MM.1S (cell line): ENCODE data around the gene RAB5IF.

ENCODE experiments used
- DNase-seq: peaks from one replicate; pipeline ENCODE4 v3.0.0-alpha.2; 2015
- H2AFZ ChIP-seq: fragments of 300-600 bp; sonication (generic); 2 replicates; pipeline ENCODE4 v1.6.0; 2016; ENCODE audit warnings: antibody characterized with exemption, low read length
- H3F3A ChIP-seq: fragments of 300-600 bp; sonication (generic); 2 replicates; pipeline ENCODE4 v1.6.1; 2016; ENCODE audit warnings: mild to moderate bottlenecking, antibody characterized with exemption, low read length, moderate library complexity, mixed read lengths; ENCODE audit not compliant: insufficient read depth
- H3K27ac ChIP-seq: fragments of 300-600 bp; sonication (generic); 2 replicates; pipeline ENCODE4 v1.5.1; 2016; ENCODE audit warnings: mild to moderate bottlenecking, low read length
- H3K27me3 ChIP-seq: fragments of 300-600 bp; sonication (generic); replicated peaks from 2 replicates; pipeline ENCODE4 v1.6.0; 2016; ENCODE audit warnings: low read length; ENCODE audit not compliant: insufficient read depth
- H3K36me3 ChIP-seq: fragments of 300-600 bp; sonication (generic); replicated peaks from 2 replicates; pipeline ENCODE4 v1.6.1; 2016; ENCODE audit warnings: mild to moderate bottlenecking, low read length, mixed read lengths; ENCODE audit not compliant: insufficient read depth
- H3K4me1 ChIP-seq: fragments of 300-600 bp; sonication (generic); 2 replicates; pipeline ENCODE4 v1.6.1; 2016; ENCODE audit warnings: low read length, mixed read lengths
- H3K4me2 ChIP-seq: fragments of 300-600 bp; sonication (generic); 2 replicates; pipeline ENCODE4 v1.6.0; 2016; ENCODE audit warnings: low read depth, low read length
- H3K4me3 ChIP-seq: fragments of 300-600 bp; sonication (generic); 2 replicates; pipeline ENCODE4 v1.5.1; 2016; ENCODE audit warnings: low read length, mixed read lengths
- H3K79me2 ChIP-seq: fragments of 300-600 bp; sonication (generic); 2 replicates; pipeline ENCODE4 v1.6.1; 2016; ENCODE audit warnings: mixed run types, low read length, mixed read lengths
- H3K9ac ChIP-seq: fragments of 300-600 bp; sonication (generic); 2 replicates; pipeline ENCODE4 v1.6.1; 2016; ENCODE audit warnings: low read length, mixed read lengths
- H3K9me2 ChIP-seq: fragments of 300-600 bp; sonication (generic); replicated peaks from 2 replicates; pipeline ENCODE4 v1.6.1; 2016; ENCODE audit warnings: mild to moderate bottlenecking, low read length, mixed read lengths; ENCODE audit not compliant: insufficient read depth
- H3K9me3 ChIP-seq: fragments of 300-600 bp; sonication (generic); replicated peaks from 2 replicates; pipeline ENCODE4 v1.6.1; 2016; ENCODE audit warnings: mild to moderate bottlenecking, low read length, mixed read lengths; ENCODE audit not compliant: insufficient read depth
- H4K20me1 ChIP-seq: fragments of 300-600 bp; sonication (generic); 2 replicates; pipeline ENCODE4 v1.6.1; 2016; ENCODE audit warnings: mild to moderate bottlenecking, low read length, moderate library complexity, mixed read lengths; ENCODE audit not compliant: insufficient read depth
- EZH2 ChIP-seq: fragments of 300-600 bp; sonication (generic); optimal IDR thresholded peaks from 2 replicates; pipeline ENCODE3; 2017; ENCODE audit warnings: low read depth, mild to moderate bottlenecking, antibody characterized with exemption, low read length, mixed read lengths
- EZH2phosphoT487 ChIP-seq: fragments of 300-600 bp; sonication (generic); IDR thresholded peaks from 2 replicates; pipeline ENCODE4 v1.6.1; 2018; ENCODE audit warnings: antibody characterized with exemption, low read length
- TF ChIP-seq, protein P1 (sequence below): fragments of 300-600 bp; sonication (generic); IDR thresholded peaks from 2 replicates; pipeline ENCODE4 v1.5.1; 2016; ENCODE audit warnings: antibody characterized with exemption, low read length, mixed read lengths

The RAB5IF gene

DNA sequence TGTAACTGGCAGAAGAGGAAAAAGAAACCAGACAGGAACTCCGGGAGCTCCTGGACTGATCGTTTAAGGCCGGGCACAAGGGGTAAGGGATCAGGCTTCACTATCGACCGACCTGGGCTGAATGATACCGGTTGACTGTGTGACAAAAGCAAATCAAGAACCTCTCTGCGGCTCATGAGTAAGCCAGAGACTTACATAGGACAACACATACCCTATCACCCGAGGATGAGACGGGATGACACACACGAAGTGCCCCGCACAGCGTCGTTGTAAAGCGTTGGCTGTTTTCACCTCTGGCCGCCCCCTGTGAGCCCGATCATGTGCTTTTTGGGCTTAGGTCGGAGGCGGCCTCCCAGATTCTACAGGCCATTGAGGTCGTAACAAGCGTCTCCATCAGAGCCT is 32.9 kb upstream of the RAB5IF start:
- no peak for DNase-seq
- Histone ChIP-seq H3K4me1 (0 out of 2 replicates have a peak, but pooled peaks cover 9% of the 10 kb centered on the region), H3K79me2 (peaks cover 36% of the 10 kb centered on the region), H3K9ac (peak overlapping the region; percentile 10; the same call in 1 of the 2 replicates), H3K36me3 (no peaks in the 10 kb centered on the region), H3F3A (peaks cover 24% of the 10 kb centered on the region), H3K9me3 (no peaks in the 10 kb centered on the region), H3K27me3 (no peaks in the 10 kb centered on the region), H4K20me1 (no peaks in the 10 kb centered on the region), H2AFZ (peak overlapping the region; percentile 72), H3K9me2 (no peaks in the 10 kb centered on the region), H3K4me3 (peak overlapping the region; percentile 50; the same call in 1 of the 2 replicates), H3K27ac (no peak overlapping the region; the same call in 1 of the 2 replicates), H3K4me2 (peak overlapping the region; percentile 44; the same call in 1 of the 2 replicates)
- TF ChIP-seq EZH2 (no peak), EZH2phosphoT487 (no peak)
- TF ChIP-seq, protein P1, sequence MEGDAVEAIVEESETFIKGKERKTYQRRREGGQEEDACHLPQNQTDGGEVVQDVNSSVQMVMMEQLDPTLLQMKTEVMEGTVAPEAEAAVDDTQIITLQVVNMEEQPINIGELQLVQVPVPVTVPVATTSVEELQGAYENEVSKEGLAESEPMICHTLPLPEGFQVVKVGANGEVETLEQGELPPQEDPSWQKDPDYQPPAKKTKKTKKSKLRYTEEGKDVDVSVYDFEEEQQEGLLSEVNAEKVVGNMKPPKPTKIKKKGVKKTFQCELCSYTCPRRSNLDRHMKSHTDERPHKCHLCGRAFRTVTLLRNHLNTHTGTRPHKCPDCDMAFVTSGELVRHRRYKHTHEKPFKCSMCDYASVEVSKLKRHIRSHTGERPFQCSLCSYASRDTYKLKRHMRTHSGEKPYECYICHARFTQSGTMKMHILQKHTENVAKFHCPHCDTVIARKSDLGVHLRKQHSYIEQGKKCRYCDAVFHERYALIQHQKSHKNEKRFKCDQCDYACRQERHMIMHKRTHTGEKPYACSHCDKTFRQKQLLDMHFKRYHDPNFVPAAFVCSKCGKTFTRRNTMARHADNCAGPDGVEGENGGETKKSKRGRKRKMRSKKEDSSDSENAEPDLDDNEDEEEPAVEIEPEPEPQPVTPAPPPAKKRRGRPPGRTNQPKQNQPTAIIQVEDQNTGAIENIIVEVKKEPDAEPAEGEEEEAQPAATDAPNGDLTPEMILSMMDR = no peak

DNA sequence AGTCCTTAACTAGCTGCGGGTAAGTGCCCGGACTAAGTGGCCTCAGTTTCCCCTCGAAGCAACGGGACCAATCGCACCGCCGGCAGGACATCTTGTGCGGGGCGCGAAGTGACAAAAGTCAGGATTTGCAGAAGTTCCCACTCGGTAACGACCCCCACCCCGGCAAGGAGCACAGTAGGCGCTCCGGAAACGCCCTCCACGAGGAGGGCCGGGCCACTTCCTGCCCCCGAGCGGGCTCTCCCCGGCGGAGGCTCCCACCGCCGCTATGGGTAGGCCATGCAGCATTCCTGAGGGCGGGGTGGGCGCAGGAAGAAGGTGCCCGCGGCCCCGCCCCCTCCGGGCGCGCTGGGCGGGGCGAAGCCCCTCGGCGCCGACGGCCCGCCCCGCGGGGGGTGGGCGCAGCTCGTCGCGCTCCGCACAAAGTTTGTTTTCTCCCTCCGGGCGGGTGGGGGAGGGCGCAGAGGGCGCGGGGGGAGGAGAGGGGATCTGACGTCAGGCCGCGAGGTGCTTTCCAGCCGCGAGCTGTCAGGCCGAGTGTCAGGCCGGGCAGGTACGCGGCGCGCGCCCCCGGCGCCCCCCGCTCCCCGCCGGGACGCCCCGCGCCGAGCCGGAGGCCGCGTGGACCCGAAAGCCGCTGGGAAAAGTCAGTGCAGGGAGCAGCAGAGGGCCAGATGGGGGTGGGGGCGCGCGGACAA is 32.3 kb upstream of the RAB5IF start, which contains the start of gene TGIF2:
TGIF2 (plus strand) TSS at position 495 of the 695 bp plus-strand sequence. CDS start 5,178 bp downstream, outside the sequence.
- peak within 1 kb of the TSS; percentile 50 for H3K27ac ChIP-seq
- peak within 1 kb of the TSS; percentile 74 for H3K4me2 ChIP-seq
- H3K79me2 ChIP-seq = peaks cover 42% of the 10 kb centered on the region
- H3K9me3 ChIP-seq = no peaks in the 10 kb centered on the region
- H3K9ac ChIP-seq = peak within 1 kb of the TSS; percentile 97
- H2AFZ ChIP-seq = peak within 1 kb of the TSS; percentile 81
- H3K27me3 ChIP-seq = no peaks in the 10 kb centered on the region
- H3K36me3 ChIP-seq = no peaks in the 10 kb centered on the region
- no peaks in the 10 kb centered on the region for H4K20me1 ChIP-seq
- DNase-seq = peak; percentile 84
- H3K9me2 ChIP-seq = no peaks in the 10 kb centered on the region
- H3K4me3 ChIP-seq = peak within 1 kb of the TSS; percentile 78
- no peak for TF ChIP-seq EZH2phosphoT487
- TF ChIP-seq EZH2 = no peak
- TF ChIP-seq, protein P1 = no peak
- H3K4me1 ChIP-seq = 0 out of 2 replicates have a peak, but pooled peaks cover 9% of the 10 kb centered on the region
- H3F3A ChIP-seq = peaks cover 24% of the 10 kb centered on the region

DNA sequence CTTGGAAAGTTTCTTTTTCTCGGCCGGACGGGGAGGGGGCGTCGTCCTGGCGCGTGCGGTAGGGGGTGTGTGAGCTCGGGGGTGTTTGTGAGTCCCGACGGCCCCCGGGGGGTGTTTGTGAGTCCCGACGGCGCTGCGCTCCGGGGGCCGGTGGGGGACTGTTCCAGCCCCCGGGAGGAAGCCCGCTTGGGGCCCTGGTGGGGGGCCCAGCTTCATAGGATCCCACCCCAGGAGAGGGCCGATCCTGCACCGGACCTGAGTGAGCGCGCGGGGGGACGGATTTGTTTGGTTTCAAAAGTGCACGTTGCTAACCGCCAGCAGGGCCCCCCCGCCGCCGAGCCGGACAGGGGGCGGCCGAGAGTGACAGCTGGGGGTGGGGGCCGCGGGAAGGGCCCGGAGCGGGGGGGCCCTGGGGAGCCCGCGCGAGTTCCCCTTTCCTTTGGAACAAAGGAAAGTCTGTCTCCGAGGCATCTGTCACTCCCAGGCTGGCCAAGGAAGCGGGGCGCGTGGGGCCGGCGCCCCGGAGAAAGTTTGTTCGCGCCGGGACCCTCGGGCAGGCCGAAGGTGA is 31.7 kb upstream of the RAB5IF start:
- peaks cover 48% of the 10 kb centered on the region for H3K79me2 ChIP-seq

More for the DNA sequence above, 31.7 kb upstream of the RAB5IF start:
- Histone ChIP-seq H3K27me3 (no peaks in the 10 kb centered on the region), H3K4me3 (peak overlapping the region; percentile 78), H3K27ac (peak overlapping the region; percentile 50), H3F3A (peaks cover 24% of the 10 kb centered on the region), H3K9me2 (no peaks in the 10 kb centered on the region), H3K9ac (peak overlapping the region; percentile 97), H3K9me3 (no peaks in the 10 kb centered on the region), H4K20me1 (no peaks in the 10 kb centered on the region), H3K4me2 (peak overlapping the region; percentile 37; the same call in 1 of the 2 replicates), H3K36me3 (no peaks in the 10 kb centered on the region), H2AFZ (peak overlapping the region; percentile 58; the same call in 1 of the 2 replicates), H3K4me1 (0 out of 2 replicates have a peak, but pooled peaks cover 9% of the 10 kb centered on the region)
- TF ChIP-seq EZH2 (no peak), EZH2phosphoT487 (no peak)
- TF ChIP-seq, protein P1 = no peak
- DNase-seq = peak; percentile 45
